GM23338 (cell line): ENCODE results near the gene UGT1A10. TPM values are rescaled to one million over a fixed set of nuclear protein-coding genes. Genes with fewer than 3 reads are reported as not detected.

ENCODE experiments used
- ATAC-seq: fragments of 200-7000 bp; cut with Tn5 transposase; 3 replicates; pipeline ENCODE4 v1.9.1; 2020
- DNase-seq: peaks from one replicate; pipeline ENCODE4 v3.0.0-alpha.2; 2015; ENCODE audit warnings: low spot score
- H2AFZ ChIP-seq: fragments of 200-600 bp; sonication (generic); 2 replicates; pipeline ENCODE4 v1.8.0; 2016; ENCODE audit warnings: antibody characterized with exemption, mild to moderate bottlenecking, moderate library complexity
- H3F3A ChIP-seq: fragments of 200-600 bp; sonication (generic); replicated peaks from 2 replicates; pipeline ENCODE4 v1.8.0; 2017; ENCODE audit warnings: antibody characterized with exemption, mixed run types, low read depth
- H3K27ac ChIP-seq: fragments of 200-600 bp; sonication (generic); 2 replicates; pipeline ENCODE4 v1.6.1; 2016; ENCODE audit warnings: low read depth
- H3K27me3 ChIP-seq: fragments of 200-600 bp; sonication (generic); 2 replicates; pipeline ENCODE4 v1.8.0; 2016; ENCODE audit warnings: mild to moderate bottlenecking, mixed run types, moderate library complexity; ENCODE audit not compliant: insufficient read depth
- H3K36me3 ChIP-seq: fragments of 200-600 bp; sonication (generic); 2 replicates; pipeline ENCODE4 v1.8.0; 2016; ENCODE audit warnings: mild to moderate bottlenecking; ENCODE audit not compliant: insufficient read depth
- H3K4me1 ChIP-seq: fragments of 200-600 bp; sonication (generic); 2 replicates; pipeline ENCODE4 v1.8.0; 2016; ENCODE audit warnings: mild to moderate bottlenecking, moderate library complexity; ENCODE audit not compliant: insufficient read depth
- H3K4me2 ChIP-seq: fragments of 200-600 bp; sonication (generic); 2 replicates; pipeline ENCODE4 v1.7.1; 2017; ENCODE audit warnings: mixed run types
- H3K4me3 ChIP-seq: fragments of 200-600 bp; sonication (generic); 2 replicates; pipeline ENCODE4 v1.6.1; 2016; ENCODE audit warnings: mixed run types
- H3K79me2 ChIP-seq: fragments of 200-600 bp; sonication (generic); replicated peaks from 2 replicates; pipeline ENCODE4 v1.8.0; 2017; ENCODE audit warnings: mild to moderate bottlenecking; ENCODE audit not compliant: insufficient read depth
- H3K9me2 ChIP-seq: fragments of 200-600 bp; sonication (generic); 2 replicates; pipeline ENCODE4 v1.8.0; 2017; ENCODE audit not compliant: insufficient read depth
- H4K20me1 ChIP-seq: fragments of 200-600 bp; sonication (generic); replicated peaks from 2 replicates; pipeline ENCODE4 v1.8.0; 2017; ENCODE audit warnings: mild to moderate bottlenecking; ENCODE audit not compliant: insufficient read depth
- H3K27ac Mint-ChIP-seq: 2 replicates; pipeline ENCODE4 v1.8.0; 2020; ENCODE audit warnings: inconsistent platforms, mild to moderate bottlenecking, moderate library complexity, mixed read lengths
- H3K27me3 Mint-ChIP-seq: 3 replicates; pipeline ENCODE4 v1.8.0; 2022; ENCODE audit warnings: low read depth, mild to moderate bottlenecking, moderate library complexity, mixed read lengths, inconsistent platforms; ENCODE audit not compliant: insufficient read depth, poor library complexity
- H3K36me3 Mint-ChIP-seq: 3 replicates; pipeline ENCODE4 v1.8.0; 2021; ENCODE audit warnings: low read depth, mild to moderate bottlenecking, inconsistent platforms, moderate library complexity, mixed read lengths
- H3K4me1 Mint-ChIP-seq: 3 replicates; pipeline ENCODE4 v1.8.0; 2020; ENCODE audit warnings: mild to moderate bottlenecking, inconsistent platforms, mixed read lengths
- H3K4me3 Mint-ChIP-seq: 3 replicates; pipeline ENCODE4 v1.8.0; 2021; ENCODE audit warnings: moderate library complexity, mild to moderate bottlenecking, inconsistent platforms, mixed read lengths
- H3K9me3 Mint-ChIP-seq: 3 replicates; pipeline ENCODE4 v1.8.0; 2020; ENCODE audit warnings: moderate library complexity, mild to moderate bottlenecking, inconsistent platforms, mixed read lengths
- CREB1 ChIP-seq: fragments of 250-450 bp; sonication (Bioruptor Pico); IDR thresholded peaks from 2 replicates; pipeline ENCODE4 v1.5.0; 2020; ENCODE audit warnings: low read depth, mild to moderate bottlenecking, moderate library complexity
- CTCF ChIP-seq, 2 experiments: fragments of 200-600 bp in 1 of 2; sonication (generic) in 1 of 2; conservative IDR thresholded peaks; 2 replicates each; pipeline versions ENCODE4 v1.5.1 to v1.6.1; 2016 to 2017; ENCODE audit warnings: antibody characterized with exemption in 2 of 2, low read depth in 2 of 2, mild to moderate bottlenecking in 2 of 2, moderate library complexity in 1 of 2
- EZH2 ChIP-seq: fragments of 200-600 bp; sonication (generic); IDR thresholded peaks from one replicate; pipeline ENCODE4 v1.8.0; 2017; ENCODE audit warnings: antibody characterized with exemption, mild to moderate bottlenecking, low read depth; ENCODE audit not compliant: unreplicated experiment
- JUNB ChIP-seq: IDR thresholded peaks from one replicate; pipeline ENCODE4 v1.6.1; 2016; ENCODE audit warnings: antibody characterized with exemption; ENCODE audit not compliant: unreplicated experiment
- NANOG ChIP-seq: IDR thresholded peaks from 2 replicates; pipeline ENCODE4 v1.6.1; 2016; ENCODE audit warnings: antibody characterized with exemption, borderline replicate concordance
- POLR2AphosphoS5 ChIP-seq: IDR thresholded peaks from 2 replicates; pipeline ENCODE4 v1.6.1; 2016; ENCODE audit warnings: antibody characterized with exemption, low read depth
- STAT1 ChIP-seq: IDR thresholded peaks from one replicate; pipeline ENCODE4 v1.6.1; 2016; ENCODE audit warnings: antibody characterized with exemption; ENCODE audit not compliant: unreplicated experiment
- ZNF114 ChIP-seq: fragments of 250-450 bp; sonication (Bioruptor Pico); IDR thresholded peaks from 2 replicates; pipeline ENCODE4 v1.5.0; 2020; ENCODE audit warnings: mild to moderate bottlenecking, moderate library complexity
- ZNF462 ChIP-seq: fragments of 250-450 bp; sonication (Bioruptor Pico); IDR thresholded peaks from 2 replicates; pipeline ENCODE4 v1.5.0; 2020; ENCODE audit warnings: mild to moderate bottlenecking, moderate library complexity
- polyA plus RNA-seq: library from polyadenylated mRNA; unstranded; fragments of >200 nt; fragmentation: Nextera tagmentation; extraction: Ambion mirVana; gene quantifications from 2 replicates; pipeline ENCODE4 v1.2.1, GENCODE V29; 2016
- total RNA-seq: library from RNA; depleted of rRNA; stranded (reverse); fragments of >200 nt; shearing (Covaris generic); gene quantifications from 2 replicates; pipeline ENCODE4 v1.2.3, GENCODE V29; 2014

The UGT1A10 gene
- total and polyA plus RNA-seq, 2 experiments from 2014 or later: not detected

- no peaks in the 10 kb centered on the region for H3K36me3 ChIP-seq
- Mint-ChIP-seq H3K9me3 (no peaks in the 10 kb centered on the region; the same call in 2 of the 3 replicates), H3K36me3 (no peaks in the 10 kb centered on the region), H3K27me3 (peaks cover 13% of the 10 kb centered on the region), H3K27ac (0 out of 2 replicates have a peak within 1 kb of the TSS, but pooled peaks have one; percentile 52), H3K4me1 (peaks cover 4% of the 10 kb centered on the region; the same call in 1 of the 3 replicates), H3K4me3 (no peak within 1 kb of the TSS)
- H3K4me1 ChIP-seq: no peaks in the 10 kb centered on the region
- TF ChIP-seq STAT1 (no peak), NANOG (no peak), POLR2AphosphoS5 (no peak), JUNB (no peak), ZNF114 (no peak), CTCF (conservative IDR thresholded peaks at IDR 0.05; ENCODE audit: low read depth in 2 of 2) (no peak), ZNF462 (no peak), CREB1 (CRISPR knock-in tag) (no peak), EZH2 (no peak)
- ATAC-seq (no peak), DNase-seq (no peak)
- H2AFZ ChIP-seq: 0 out of 2 replicates have a peak within 1 kb of the TSS, but pooled peaks have one; percentile 59
- H3K79me2 ChIP-seq: no peaks in the 10 kb centered on the region
- no peaks in the 10 kb centered on the region for H4K20me1 ChIP-seq
- no peaks in the 10 kb centered on the region for H3F3A ChIP-seq
- no peaks in the 10 kb centered on the region for H3K27me3 ChIP-seq
- peaks cover 5% of the 10 kb centered on the region; the same call in 1 of the 2 replicates for H3K9me2 ChIP-seq
- H3K27ac ChIP-seq: no peak within 1 kb of the TSS
- H3K4me2 ChIP-seq: no peak within 1 kb of the TSS
- no peak within 1 kb of the TSS for H3K4me3 ChIP-seq
Observed at GRCh38 chr2:233712611-233713261, 76.5 kb downstream of the UGT1A10 start, which contains the start of gene UGT1A5. UGT1A5 (plus strand) TSS chr2:233712907; CDS start chr2:233712992, 85 bp downstream.
